Measurements from ENCODE around the gene NEB.
A peak's percentile ranks its signal among the peaks of the same experiment; 100 is the strongest.

Gene NEB, protein sequence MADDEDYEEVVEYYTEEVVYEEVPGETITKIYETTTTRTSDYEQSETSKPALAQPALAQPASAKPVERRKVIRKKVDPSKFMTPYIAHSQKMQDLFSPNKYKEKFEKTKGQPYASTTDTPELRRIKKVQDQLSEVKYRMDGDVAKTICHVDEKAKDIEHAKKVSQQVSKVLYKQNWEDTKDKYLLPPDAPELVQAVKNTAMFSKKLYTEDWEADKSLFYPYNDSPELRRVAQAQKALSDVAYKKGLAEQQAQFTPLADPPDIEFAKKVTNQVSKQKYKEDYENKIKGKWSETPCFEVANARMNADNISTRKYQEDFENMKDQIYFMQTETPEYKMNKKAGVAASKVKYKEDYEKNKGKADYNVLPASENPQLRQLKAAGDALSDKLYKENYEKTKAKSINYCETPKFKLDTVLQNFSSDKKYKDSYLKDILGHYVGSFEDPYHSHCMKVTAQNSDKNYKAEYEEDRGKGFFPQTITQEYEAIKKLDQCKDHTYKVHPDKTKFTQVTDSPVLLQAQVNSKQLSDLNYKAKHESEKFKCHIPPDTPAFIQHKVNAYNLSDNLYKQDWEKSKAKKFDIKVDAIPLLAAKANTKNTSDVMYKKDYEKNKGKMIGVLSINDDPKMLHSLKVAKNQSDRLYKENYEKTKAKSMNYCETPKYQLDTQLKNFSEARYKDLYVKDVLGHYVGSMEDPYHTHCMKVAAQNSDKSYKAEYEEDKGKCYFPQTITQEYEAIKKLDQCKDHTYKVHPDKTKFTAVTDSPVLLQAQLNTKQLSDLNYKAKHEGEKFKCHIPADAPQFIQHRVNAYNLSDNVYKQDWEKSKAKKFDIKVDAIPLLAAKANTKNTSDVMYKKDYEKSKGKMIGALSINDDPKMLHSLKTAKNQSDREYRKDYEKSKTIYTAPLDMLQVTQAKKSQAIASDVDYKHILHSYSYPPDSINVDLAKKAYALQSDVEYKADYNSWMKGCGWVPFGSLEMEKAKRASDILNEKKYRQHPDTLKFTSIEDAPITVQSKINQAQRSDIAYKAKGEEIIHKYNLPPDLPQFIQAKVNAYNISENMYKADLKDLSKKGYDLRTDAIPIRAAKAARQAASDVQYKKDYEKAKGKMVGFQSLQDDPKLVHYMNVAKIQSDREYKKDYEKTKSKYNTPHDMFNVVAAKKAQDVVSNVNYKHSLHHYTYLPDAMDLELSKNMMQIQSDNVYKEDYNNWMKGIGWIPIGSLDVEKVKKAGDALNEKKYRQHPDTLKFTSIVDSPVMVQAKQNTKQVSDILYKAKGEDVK (N-terminal part only)

DNA sequence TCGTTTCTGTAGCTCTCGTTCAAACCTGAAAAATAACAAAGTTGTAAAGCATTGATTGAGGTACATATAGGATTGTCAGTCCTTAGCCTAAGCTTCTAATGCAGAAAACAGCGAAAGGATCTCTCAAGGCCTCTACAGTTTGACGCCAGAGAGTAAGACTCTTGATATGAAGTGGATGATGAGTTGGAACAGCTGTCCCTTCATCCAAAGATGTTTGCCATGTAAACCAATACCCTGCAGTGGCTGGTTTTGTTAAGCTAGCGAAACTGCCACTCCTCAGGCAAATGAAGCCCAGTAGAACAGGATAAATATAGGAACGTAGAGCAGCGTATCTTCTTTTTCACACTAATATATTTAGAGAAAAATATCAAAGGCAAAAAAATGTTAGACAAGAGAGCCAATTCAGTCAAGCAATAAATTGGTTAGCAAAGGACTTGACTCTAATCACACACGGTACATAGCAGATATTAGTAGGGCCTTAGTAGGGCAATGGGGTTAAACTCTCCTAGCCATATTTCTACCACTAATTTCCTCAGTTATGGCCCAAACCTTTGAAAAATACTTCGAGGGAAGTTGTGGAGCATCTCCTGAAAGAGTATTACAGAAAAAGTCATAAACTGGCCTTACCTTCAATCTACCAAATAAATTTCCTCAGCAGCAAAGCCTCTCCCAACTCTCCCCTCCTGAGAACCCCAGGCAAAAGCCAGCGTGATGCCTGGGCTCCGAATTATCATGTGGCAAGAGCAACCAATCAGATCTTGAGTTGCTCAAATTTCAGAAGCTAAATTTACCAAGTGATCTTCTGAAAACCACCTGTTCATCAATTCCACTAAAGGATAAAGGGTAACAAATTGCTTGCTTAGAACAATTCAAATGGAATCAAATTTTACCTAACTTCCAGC is at the start of gene NEB:
Gene NEB, minus strand, starts transcription at position 706 of the 902 bp plus-strand sequence. CDS start 1,320 bp downstream, outside the sequence.
- DNase-seq (ENCODE audit: low spot score): no peak
- no peak for FAIRE-seq

DNA sequence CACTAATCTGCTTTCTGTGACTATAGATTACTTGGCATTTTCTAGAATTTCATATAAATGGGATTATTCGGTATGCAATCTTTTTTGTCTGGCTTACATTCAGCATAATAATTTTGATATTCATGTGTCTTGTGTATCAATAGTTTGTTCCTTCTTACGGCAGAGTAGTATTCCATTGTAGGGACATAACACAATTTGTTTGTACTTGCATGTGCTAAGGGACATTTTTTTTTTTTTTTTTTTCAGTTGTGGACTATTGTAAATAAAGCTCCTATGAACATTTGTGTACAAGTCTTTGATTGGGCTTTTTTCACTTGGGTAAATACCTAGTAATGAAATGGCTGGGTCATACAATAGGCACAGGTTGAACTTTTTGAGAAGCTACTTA is 48.9 kb upstream of the NEB start:
- FAIRE-seq (no peak), DNase-seq (ENCODE audit: low spot score) (no peak)

DNA sequence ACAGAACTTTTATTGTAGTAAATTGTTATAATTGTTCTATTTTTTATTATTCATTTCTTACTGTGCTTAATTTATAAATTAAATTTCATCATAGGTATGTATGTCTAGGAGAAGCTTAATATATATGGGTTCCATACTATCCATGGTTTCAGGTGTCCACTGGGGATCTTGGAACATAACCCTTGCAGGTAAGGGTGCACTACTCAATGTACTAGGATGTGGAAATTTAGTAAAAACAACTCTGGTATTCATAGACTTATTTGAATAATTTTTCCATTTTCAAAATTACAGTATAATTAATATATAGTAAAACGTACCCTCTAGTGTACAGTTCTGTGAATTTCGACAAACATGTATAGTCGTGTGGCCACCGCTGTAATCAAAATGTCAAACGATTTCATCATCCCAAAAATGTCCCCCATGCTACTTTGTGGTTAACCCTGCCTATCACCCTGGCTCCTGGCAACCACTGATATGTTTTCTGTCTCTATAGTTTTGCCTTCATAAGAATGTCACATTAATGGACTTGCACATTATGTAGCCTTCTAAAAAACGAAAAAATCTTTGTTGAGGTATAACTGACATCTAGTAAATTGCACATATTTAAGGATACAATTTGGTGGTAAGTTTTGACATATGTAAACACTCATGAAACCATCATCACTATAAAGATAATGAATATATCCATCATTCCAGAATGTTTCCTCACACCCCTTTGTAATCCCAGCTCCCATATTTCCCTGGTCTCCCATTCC is 48.3 kb upstream of the NEB start:
- DNase-seq (ENCODE audit: low spot score) (no peak), FAIRE-seq (no peak)

DNA sequence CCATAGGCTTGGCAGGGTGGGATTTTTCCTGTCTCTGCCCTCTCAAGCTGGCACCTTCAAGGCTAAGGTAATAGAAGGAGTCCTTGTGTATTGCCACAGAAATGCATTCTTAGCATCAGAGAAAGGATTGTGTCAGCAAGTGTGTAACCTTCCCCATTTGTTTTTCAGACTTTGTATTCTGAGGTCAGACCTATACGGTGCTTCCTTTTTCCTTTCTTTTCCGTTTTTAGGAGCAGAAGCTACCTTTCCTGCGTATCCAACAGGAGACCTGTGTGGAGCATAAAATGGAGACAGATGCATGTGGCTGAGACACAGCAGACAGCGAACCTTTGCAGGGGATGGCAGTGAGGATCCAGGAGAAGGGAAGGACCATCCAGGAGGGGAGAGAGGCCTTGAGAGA is 47.4 kb upstream of the NEB start:
- DNase-seq (ENCODE audit: low spot score) (no peak), FAIRE-seq (no peak)

DNA sequence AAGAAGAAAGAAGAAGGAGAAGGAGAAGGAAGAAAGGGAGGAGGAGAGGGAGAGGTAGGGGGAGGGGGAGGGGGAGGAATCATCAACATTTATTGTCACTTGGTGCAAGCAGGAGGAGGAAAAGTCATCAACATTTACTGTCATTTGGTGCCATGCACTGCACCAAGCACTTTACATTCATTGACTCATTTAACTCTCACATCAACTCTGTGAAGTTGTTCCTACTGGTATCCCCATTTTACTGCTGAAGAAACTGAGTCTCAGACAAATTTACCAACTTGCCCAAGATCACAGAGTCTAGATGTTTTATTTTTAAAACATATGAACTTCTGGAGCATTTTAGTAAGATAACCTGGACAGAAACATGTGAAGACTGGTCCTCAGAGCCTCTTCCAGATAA is 46.7 kb upstream of the NEB start:
- DNase-seq (ENCODE audit: low spot score) (no peak), FAIRE-seq (no peak)

DNA sequence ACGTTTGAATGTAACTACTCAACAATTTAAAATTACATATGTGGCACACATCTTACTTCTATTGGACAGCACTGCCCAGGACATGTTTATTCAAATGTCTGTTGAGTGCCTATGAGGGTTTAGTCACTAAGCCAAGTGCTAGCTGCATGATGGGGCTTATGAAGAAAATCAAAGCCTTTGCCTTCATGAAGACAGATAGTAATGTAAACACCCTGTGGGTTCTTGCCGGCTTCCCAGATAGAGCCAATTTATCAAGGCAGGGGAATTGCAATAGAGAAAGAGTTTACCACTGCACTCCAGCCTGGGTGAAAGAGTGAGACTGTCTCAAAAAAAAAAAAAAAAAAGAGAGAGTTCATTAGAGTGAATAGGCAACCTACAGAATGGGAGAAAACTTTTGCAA is 43.7 kb upstream of the NEB start:
- no peak for FAIRE-seq
- DNase-seq (ENCODE audit: low spot score): no peak

DNA sequence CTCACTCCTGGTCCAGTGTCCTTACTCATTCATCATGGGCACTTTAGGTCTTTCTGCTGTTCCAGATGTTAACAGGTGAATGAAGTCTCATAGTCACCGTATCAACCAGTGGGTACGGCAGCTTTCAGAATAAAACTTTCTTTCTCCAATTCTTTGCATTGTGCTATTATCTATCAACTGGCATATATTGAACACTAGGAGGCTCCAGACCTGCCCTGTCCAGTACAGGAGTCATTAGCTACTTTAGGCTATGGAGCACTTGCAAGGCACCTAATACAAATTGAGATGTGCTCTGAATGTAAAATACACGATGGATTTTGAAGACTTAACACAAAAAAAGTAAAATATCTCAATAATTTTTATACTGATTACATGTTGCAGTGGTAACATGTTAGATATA is 43.2 kb upstream of the NEB start:
- DNase-seq (ENCODE audit: low spot score) (no peak), FAIRE-seq (no peak)

DNA sequence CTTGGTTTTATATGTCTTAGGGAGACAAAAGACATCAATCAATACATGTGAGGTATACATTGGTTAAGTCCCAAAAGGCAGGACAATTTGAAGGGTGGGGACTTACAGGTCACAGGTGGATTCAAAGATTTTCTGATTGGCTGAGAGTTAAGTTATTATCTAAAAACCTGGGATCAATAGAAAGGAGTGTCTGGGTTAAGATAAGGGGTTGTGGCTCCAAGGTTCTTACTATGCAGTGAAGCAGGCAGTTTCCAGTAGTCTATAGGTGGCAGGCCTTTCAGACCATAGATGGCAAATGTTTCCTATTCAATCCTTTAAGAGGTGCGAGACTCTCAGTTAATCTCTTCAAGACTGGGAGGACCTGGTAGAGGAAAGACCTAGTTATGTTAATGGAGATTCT is 42.1 kb upstream of the NEB start:
- FAIRE-seq (no peak), DNase-seq (ENCODE audit: low spot score) (no peak)

DNA sequence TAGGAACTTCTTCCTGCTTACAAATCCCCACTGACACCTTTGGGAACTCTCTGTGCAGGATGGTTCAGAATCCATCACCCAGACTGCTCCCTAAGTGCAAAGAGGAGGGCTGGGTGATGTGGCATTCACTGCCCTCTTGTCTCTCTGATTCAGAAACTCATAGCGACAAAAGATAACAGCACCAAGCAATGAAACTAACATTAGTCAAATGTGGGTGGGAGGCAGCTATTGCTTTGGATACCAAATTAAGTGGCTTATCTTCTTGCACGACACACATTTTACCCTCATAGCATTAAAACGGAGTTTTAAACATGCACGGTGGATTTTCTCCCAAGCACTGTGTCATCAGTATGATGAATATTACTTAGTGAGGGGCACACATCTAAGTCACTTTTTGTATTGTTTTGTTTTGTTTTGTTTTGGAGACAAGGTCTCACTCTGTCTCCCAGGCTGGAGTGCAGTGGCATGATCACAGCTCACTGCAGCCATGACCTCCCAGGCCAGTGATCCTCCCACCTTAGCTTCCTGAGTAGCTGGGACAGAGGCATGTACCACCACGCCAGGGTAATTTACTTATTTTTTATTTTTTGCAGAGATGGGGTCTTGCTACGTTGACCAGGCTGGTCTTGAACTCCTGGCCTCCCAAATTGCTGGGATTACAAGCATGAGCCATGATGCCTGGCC is 40.9 kb upstream of the NEB start:
- FAIRE-seq (no peak), DNase-seq (ENCODE audit: low spot score) (peak; percentile 51)

DNA sequence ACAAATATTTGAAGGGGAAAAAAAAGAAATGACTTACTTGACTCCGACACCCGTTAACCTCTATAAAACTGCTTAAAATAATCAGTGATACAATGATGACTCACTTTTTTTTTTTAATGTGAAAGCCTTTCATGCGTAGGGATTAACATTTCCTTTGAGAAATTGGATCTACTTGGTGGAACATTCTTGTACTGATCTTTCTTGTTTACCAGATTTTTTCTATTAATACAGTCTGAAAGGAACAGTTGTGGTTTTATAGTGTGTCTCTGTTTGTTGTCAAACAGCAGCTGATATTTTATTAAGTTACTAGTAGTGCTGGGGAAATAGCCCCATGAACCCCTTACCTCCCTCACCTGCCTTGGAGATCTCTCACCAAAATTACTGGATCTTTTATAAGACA is 40.2 kb upstream of the NEB start:
- DNase-seq (ENCODE audit: low spot score): peak; percentile 45
- peak; percentile 91 for FAIRE-seq

DNA sequence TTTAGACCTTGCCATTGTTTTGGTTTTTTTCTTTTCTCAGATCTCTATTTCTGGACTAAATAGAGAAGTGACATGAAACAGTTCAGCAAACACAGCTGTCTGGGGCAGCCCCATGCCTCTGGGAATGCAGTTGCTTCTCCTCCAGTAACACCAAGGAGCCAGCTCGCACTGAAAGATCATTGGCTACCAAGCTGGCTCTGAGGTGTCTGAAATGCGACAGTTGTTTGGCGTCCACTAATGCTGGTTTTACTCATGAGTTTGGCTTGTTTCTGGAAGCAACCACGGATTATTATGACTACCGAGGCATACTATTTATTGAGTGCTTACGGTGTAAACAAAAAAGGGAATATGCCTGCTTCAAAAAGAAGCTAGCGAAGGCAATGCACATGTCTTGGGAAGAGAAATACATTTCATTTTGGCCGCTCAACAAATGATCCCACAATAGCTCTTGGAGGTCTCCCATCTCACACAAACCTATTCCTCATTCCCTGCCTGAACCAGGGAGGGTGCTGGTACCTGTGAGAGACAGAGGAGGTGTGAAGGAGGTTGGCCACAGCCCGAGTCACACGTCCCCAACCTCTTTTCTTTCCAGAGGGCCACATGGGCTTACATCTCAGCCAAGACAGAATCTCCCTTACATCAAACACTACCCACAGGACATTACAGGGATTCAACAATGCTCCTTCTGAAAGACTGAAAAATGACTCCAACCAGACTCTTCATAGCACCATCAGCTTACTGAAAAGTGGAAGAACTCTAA is 37.5 kb upstream of the NEB start:
- FAIRE-seq (no peak), DNase-seq (ENCODE audit: low spot score) (no peak)

DNA sequence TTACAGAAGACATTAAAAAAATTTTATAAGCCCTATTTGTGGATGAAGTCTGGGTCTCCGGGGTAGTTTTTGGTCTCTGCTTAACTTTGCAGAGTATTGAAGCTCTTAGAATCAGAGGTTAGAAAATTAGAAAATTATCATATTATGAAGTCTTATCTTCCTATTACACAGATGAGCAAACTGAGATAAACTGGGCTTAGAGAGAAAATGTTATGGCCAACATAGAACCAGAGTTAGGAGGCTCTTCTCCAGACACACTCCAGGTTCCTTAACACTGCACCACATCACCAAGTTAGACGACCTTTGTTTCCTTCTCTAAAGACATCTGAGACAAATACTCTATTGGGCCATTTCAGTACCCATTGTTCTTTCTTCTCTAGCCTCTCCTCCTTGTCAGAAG is 36.7 kb upstream of the NEB start:
- FAIRE-seq: no peak
- no peak for DNase-seq (ENCODE audit: low spot score)

DNA sequence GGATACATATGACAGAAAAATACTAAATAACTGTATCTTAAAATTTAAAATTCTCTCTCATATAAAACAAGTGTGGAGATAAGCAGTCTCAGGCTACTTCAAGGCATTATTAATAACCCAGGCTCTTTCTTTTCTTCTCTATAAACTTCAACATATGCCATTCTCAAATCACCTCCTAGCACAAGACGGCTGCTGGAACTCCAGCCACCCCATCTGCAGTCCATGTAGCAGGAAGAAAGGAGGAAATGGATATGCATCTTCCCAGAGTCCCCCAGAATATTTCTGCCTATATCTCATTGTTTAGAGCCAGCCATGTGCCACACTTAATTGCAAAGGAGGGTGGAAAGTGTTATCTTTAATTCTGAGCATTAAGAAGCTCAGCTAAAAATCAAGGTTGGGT is 35.3 kb upstream of the NEB start:
- FAIRE-seq (no peak), DNase-seq (ENCODE audit: low spot score) (no peak)

DNA sequence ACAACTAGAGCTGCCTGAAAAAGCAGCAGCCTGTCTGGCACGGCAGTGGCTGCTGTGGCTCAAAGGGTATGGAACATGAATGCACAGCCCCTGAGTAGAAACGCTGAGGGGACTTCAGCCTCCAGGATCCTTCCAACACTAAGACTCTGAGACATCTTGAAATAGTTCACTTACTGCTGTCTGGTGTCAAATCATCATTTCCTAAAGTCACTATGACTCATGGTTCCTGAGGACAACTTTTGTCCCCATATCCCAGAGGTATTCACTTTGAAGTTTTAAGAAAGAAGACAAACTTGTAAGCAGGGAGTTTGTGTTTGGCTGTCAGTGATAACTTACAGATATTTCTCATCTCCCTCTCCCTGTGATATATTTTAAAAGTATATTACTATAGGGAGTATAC is 33.3 kb upstream of the NEB start:
- DNase-seq (ENCODE audit: low spot score) (no peak), FAIRE-seq (no peak)

DNA sequence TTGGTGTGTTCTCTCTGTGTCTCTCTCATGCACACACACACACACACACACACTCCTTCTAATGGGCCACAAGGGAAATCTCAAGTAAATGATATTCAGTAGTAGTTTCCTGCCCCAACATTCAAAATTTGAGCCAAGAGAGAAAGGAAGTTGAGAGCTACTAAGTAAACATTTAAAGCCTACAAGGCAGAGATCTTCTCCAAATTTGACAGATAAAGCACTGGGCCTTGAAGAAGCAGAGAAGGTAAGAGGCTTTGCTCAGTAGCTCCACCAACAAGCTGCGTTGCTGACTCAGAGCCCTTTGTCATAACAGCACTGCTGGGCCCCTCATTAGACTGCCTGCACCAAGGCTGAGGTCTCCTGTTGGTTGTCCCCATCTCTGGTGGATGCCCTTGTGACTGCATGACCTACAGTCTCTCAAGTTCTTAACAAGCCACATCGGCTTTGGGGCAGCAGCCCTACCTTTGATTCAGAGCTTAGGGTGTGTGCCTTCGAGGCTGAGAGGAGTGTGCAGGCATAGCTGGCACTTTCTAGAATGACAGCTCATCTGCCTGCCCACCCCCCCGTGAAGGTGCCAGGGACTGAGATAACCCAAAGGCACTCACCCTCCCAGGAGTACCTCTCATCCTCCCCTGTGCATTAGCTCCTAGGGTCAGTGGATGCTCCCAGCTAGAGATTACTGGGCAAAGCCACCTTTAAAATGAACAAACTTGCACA is 32.3 kb upstream of the NEB start:
- no peak for FAIRE-seq

DNA sequence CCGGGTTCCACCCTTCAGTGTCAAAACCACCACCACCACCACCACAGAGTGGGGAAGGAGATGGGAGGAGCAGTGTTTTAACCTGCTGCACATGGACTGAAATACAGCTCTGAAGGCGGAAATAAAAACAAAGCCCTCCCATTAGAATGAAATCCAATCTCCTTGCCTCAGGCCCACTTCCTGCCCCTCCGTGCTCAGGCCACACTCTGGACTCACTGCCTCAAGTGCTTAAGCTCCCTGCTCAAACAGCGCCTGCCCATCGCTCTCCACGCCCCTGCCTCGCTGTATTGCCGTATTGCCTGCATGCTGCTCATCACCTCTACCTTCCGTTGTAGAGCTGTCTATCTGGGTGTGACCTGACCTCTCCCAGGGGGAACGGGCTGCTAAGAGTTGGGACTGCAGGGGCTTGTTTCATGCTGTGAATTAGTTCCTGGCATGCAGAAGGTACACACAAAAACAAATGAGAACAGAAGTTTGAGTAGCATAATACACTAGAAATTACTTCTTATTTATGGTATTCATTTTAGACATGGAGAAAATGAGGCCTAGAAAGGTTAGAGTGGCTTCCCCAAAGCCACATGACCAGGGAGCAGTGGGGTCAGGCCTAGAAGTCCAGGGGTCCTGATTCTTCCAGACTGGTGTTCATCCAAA is 31.6 kb upstream of the NEB start:
- DNase-seq (ENCODE audit: low spot score) (no peak), FAIRE-seq (no peak)

More for the DNA sequence above, 32.3 kb upstream of the NEB start:
- DNase-seq (ENCODE audit: low spot score): no peak

DNA sequence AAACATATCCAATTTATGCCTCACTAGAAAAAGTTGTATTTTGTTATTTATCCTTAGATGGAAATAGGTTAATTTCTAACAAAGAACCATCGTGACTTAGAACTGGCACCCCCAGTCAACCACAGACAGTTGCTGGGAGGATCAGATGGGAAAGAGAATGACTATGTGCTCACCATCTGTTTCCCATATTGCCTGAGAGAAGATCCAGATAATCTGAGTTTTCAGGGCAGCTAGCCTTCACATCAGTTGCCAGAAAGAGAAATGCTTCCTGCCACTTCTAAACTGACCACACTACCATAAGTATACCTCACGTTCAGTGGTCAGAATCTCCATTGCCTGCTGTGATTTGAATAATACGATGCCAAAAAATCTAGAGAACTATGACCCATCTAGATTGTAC is 28.4 kb upstream of the NEB start:
- FAIRE-seq (no peak), DNase-seq (ENCODE audit: low spot score) (no peak)

DNA sequence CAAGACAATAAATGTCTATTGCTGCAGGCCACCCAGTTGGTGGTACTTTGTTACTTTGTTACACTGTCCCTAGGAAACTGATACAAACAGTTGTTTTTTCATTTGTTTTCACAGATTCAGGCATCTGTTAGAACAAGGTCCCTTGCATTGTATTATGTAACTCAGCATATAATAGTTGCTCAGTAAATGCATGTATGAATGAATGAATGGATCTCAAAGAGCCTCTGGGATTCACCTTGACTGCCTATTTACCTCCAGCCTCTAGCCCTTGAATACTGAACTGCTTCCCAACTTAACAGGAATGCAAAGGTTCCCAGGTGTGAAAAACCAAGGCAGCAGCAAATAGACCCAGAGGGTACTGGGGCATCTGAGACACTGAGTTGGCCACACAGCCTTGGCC is 27.4 kb upstream of the NEB start:
- DNase-seq (ENCODE audit: low spot score) (no peak), FAIRE-seq (no peak)
